ENCODE data around the gene BAD.
"Not testable (repeated sequence)": the region's sequence is repeated elsewhere in the genome, so short reads cannot be mapped to it uniquely, and the experiment has no call there.

The BAD gene

GRCh38 chr11:64255135-64256128 is 29.0 kb downstream of the BAD start:
- DNase-seq: no peak

- DNase-seq: no peak
Measured at GRCh38 chr11:64254326-64254725, 30.1 kb downstream of the BAD start.

- DNase-seq: no peak
Measured at GRCh38 chr11:64253481-64253880, 31.0 kb downstream of the BAD start.

GRCh38 chr11:64253043-64253442 is 31.4 kb downstream of the BAD start:
- DNase-seq: no peak

- DNase-seq: no peak
Measured at GRCh38 chr11:64252003-64252872, 32.2 kb downstream of the BAD start.

GRCh38 chr11:64251753-64252002 is 32.8 kb downstream of the BAD start:
- no peak for DNase-seq

GRCh38 chr11:64251016-64251752 is 33.3 kb downstream of the BAD start, which contains the start of gene PLCB3:
Gene PLCB3, plus strand, starts transcription at chr11:64251530. Its CDS starts 120 bp downstream, at chr11:64251650.
- peak; percentile 62 for DNase-seq

- DNase-seq: no peak
Measured at GRCh38 chr11:64250415-64251015, 34.0 kb downstream of the BAD start.

- no peak for DNase-seq
Measured at GRCh38 chr11:64249563-64250414, 34.7 kb downstream of the BAD start.

- DNase-seq: no peak
Measured at GRCh38 chr11:64249038-64249437, 35.4 kb downstream of the BAD start.

GRCh38 chr11:64248578-64248977 is 35.9 kb downstream of the BAD start:
- no peak for DNase-seq

- no peak for DNase-seq
Measured at GRCh38 chr11:64247729-64248531, 36.5 kb downstream of the BAD start.

- peak; percentile 77 for DNase-seq
Measured at GRCh38 chr11:64246871-64247728, 37.4 kb downstream of the BAD start, which contains the start of gene PPP1R14B. Gene PPP1R14B, minus strand, starts transcription at chr11:64246943. Its CDS starts 270 bp downstream, at chr11:64246673.

- DNase-seq: not testable (repeated sequence)
Measured at GRCh38 chr11:64246621-64246870, 37.9 kb downstream of the BAD start.

GRCh38 chr11:64245797-64246620 is 38.5 kb downstream of the BAD start:
- DNase-seq: peak; percentile 70

GRCh38 chr11:64245401-64245796 is 39.1 kb downstream of the BAD start:
- peak; percentile 45 for DNase-seq

GRCh38 chr11:64244966-64245365 is 39.5 kb downstream of the BAD start:
- no peak for DNase-seq

GRCh38 chr11:64244107-64244506 is 40.4 kb downstream of the BAD start:
- no peak for DNase-seq

Measured in activated CD4-positive, alpha-beta T cell treated with anti-CD3 and anti-CD28 coated beads, Interleukin-2, amount 50 U/mL, for 1 hour (primary cell).